BE2C (cell line): ENCODE measurements around the gene LIMS4. TPM values are rescaled to one million over a fixed set of nuclear protein-coding genes. Genes with fewer than 3 reads are reported as not detected.
"Not testable (repeated sequence)": the region's sequence is repeated elsewhere in the genome, so short reads cannot be mapped to it uniquely, and the experiment has no call there.

Source experiments
- DNase-seq: peaks from one replicate; pipeline ENCODE4 v3.0.0-alpha.2; 2020
- H3K27me3 ChIP-seq: fragments of 250-450 bp; sonication (Bioruptor Pico); 2 replicates; pipeline ENCODE4 v1.5.1; 2020; ENCODE audit warnings: mild to moderate bottlenecking
- H3K36me3 ChIP-seq: fragments of 250-450 bp; sonication (Bioruptor Pico); 2 replicates; pipeline ENCODE4 v1.5.1; 2020; ENCODE audit warnings: mild to moderate bottlenecking
- H3K4me1 ChIP-seq: fragments of 250-450 bp; sonication (Bioruptor Pico); 2 replicates; pipeline ENCODE4 v1.5.1; 2020
- H3K4me3 ChIP-seq: 2 replicates; pipeline ENCODE4 v1.5.1; 2011; ENCODE audit warnings: low read depth, low read length
- H3K9me3 ChIP-seq: fragments of 250-450 bp; sonication (Bioruptor Pico); 2 replicates; pipeline ENCODE4 v1.5.1; 2020
- polyA plus RNA-seq: library from polyadenylated mRNA; unstranded; fragments of >200 nt; gene quantifications from one replicate; pipeline ENCODE4 v1.2.1, GENCODE V29; 2012; ENCODE audit warnings: low read depth, missing spikeins; ENCODE audit not compliant: insufficient read length, insufficient read depth

Gene LIMS4, protein sequence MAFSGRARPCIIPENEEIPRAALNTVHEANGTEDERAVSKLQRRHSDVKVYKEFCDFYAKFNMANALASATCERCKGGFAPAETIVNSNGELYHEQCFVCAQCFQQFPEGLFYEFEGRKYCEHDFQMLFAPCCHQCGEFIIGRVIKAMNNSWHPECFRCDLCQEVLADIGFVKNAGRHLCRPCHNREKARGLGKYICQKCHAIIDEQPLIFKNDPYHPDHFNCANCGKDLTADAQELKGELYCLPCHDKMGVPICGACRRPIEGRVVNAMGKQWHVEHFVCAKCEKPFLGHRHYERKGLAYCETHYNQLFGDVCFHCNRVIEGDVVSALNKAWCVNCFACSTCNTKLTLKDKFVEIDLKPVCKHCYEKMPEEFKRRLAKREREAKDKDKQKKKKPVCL
- not detected for polyA plus RNA-seq

DNA sequence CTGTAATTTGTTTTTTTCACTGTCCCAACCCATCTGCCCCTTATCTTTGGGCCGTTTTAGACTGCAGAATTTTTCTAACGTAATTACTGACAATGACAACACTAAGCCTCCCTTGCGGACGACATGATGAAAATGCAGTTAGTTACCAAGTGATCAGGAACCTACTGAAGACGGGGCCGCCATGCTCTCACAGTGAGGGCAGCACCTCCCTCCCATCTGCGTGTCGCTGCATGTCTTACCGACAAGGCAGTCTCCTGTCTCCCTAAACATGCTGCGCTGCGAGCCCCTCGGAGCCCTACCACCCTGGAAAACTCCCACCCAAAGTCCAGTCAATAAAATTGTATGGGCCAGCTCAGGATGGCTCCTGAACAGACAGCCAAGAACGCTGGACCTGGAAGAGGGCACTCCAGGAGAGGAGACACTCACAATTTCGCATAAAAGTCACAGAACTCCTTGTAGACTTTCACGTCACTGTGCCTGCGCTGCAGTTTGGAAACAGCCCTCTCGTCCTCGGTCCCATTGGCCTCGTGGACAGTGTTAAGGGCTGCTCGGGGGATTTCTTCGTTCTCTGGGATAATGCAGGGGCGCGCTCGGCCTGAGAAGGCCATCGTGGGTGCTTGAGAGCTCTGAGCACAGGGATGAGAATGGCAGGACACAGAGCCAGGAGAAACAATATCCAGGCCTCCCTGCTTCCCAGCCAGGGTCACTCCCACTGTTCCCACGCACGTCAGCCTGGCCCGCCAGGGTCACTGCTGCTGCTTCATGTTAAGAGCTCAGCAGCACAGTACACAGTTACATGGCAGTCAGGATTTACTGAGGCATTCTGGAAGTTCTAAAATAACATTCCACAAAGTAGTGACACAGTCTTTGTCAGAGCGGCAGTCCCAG lies at the start of gene LIMS4:
Gene LIMS4 (minus strand): TSS at position 646 of the 888 bp plus-strand sequence. CDS start 38 bp downstream, at position 608.
- not testable (repeated sequence) for H3K4me3 ChIP-seq, H3K9me3 ChIP-seq, H3K27me3 ChIP-seq, DNase-seq, H3K4me1 ChIP-seq, H3K36me3 ChIP-seq

DNA sequence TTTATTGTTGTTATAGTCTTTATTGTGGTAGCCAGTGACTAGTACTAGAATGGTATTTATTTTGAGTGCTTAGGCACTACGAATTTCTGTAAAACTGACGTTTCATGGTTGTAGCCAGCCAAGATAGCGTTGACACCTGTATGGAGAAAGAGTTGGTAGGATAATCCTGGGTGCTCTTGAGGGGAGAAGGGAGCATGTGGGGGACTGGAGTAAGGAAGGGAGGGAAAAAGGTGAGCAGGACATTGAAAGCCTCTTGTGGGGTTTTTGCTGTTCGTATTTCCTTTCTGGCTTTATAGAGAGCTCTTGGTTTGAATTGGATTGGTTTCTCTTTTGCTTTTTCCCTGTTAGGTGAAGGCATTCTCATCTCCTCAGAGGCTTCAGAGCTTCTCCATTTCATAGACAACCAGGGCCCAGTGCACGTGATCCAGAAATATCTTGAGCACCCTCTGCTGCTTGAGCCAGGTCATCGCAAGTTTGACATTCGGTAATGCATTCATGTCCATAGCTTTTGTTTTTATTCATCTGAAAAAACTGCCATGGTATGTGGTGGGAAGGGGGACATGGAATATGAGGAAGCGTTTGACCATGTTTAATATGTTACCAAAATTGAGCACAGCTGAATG lies 27.2 kb upstream of the LIMS4 start:
- H3K4me1 ChIP-seq, H3K36me3 ChIP-seq, H3K9me3 ChIP-seq, DNase-seq, H3K27me3 ChIP-seq, H3K4me3 ChIP-seq: not testable (repeated sequence)

DNA sequence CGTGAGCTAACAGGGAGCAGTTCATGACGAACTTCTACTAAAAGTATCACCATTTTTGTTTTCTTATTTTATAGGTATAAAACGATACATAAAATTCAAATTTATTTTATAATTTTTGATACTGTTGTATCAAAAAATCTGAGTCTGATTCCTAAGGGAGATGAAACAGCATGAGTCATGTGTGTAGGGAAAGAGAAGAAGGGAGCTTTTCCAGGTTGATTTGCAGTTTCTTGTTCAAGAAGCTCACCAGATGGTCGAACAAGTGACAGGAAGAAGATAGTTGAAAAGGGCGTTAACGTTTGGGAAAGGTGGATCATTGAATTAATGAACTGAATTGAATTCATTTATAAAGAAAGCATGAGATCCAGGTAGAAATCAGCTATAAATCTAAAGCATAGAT lies 23.4 kb upstream of the LIMS4 start:
- not testable (repeated sequence) for H3K9me3 ChIP-seq, H3K27me3 ChIP-seq, DNase-seq, H3K36me3 ChIP-seq, H3K4me1 ChIP-seq, H3K4me3 ChIP-seq

DNA sequence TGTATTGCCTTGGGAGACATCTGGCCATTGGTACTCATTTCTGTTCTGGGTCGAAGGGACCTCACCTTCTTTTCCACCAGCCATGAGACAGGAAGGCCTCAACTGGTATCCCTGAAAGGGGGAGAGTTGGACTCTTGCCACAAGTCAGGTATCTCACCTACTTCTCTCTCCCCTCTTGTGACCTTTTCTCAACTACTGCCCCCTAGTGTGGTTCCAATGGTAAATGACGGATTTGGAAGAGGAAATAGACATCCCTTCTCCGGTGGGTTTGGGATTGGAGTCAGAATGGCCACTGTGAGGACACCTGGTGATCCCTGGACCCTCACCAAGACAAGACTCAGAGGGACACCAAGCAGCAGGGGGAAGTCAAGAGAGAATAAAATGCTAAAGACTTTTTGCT lies 21.9 kb upstream of the LIMS4 start:
- DNase-seq, H3K36me3 ChIP-seq, H3K4me1 ChIP-seq, H3K9me3 ChIP-seq, H3K27me3 ChIP-seq, H3K4me3 ChIP-seq: not testable (repeated sequence)

DNA sequence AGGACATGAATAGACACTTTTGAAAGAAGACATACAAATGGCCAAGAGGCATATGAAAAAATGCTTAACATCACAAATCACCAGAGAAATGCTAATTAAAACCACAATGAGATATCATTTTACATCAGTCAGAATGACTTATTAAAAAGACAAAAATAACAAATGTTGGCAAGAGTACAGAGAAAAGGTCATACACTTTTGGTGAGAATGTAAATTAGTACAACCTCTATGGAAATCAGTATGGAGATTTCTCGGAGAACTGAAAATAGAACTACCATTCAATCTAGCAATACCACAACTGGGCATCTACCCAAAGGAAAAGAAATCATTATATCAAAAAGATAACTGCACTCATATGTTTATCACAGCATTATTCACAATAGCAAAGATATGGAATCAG lies 16.4 kb upstream of the LIMS4 start:
- not testable (repeated sequence) for H3K4me3 ChIP-seq, H3K9me3 ChIP-seq, H3K27me3 ChIP-seq, H3K4me1 ChIP-seq, H3K36me3 ChIP-seq, DNase-seq

DNA sequence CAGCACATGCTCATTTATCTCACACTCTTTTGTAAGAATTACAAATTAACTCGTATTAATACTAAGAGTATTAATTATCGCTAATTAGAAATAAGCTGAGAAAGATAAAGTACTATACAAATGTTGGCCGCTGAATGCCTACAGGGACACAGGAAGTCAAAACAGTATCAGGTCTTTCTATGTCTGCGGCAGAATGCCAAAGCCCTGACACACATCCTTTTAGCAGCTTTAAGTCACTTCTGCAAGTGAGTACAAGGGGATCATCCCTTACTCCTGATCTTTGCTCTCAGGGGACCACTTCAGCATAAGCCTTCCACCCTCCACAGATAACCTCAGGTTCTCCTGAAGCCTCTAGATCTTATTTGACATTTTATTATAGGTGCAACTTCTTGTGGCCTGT lies 10.1 kb upstream of the LIMS4 start:
- not testable (repeated sequence) for H3K36me3 ChIP-seq, H3K4me1 ChIP-seq, H3K9me3 ChIP-seq, H3K4me3 ChIP-seq, DNase-seq, H3K27me3 ChIP-seq

DNA sequence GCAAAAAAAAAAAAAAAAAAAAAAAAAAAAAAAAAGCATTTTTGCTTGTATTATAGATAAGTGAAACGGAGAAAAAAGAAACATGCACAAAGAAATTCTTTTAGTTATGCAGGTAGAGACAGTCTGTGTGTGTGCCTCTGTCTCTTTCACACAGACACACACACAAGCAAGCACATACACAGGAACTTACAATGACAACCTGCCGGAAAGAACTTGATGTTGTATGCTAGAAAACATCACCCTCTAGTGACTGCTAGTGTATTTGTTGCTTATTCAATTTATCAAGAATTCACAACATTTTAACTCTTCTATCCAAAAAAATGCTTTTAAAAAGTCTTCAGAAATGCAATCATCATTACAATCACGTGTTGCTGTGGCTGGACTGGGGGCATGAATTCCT lies 8.6 kb upstream of the LIMS4 start:
- not testable (repeated sequence) for DNase-seq, H3K4me3 ChIP-seq, H3K9me3 ChIP-seq, H3K36me3 ChIP-seq, H3K27me3 ChIP-seq, H3K4me1 ChIP-seq

DNA sequence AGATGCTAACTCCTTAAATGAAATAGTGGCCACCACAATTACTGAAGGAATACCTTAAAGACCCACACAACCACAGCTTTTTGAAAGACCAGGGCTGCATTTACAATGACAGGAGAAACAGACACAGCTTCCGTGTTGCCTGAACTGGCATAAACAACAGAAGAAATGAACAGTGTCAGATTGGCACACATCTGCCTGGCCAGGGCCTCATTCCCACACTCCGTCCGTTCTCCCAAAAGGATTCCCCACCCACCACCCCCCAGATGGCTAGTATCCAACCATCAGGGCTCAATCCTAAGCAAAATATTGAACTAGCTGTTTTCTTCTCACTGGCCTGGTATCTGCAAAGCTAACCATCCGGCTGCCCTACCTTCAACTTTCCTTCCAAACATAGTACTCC lies 7.5 kb upstream of the LIMS4 start:
- H3K36me3 ChIP-seq, H3K9me3 ChIP-seq, H3K4me3 ChIP-seq, H3K27me3 ChIP-seq, DNase-seq, H3K4me1 ChIP-seq: not testable (repeated sequence)

DNA sequence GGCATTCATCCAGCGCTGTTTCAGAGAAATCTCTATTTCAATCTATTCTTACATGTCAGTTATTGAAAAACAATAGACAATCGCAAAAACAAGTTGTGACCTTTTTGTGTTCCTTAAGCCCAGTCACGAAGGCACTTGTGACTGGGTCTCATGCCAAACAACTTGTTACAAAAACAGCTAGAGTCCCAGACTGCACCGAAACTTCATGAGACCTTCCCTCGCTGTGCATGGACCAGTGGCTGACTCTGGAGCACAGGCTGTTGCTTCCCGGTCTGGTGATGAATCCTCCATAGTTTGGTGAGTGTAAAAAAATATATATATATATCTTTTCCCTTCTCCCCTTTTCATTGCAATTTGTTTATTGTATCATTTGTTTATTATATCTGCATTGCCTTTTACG lies 4.8 kb upstream of the LIMS4 start:
- DNase-seq, H3K4me1 ChIP-seq, H3K9me3 ChIP-seq, H3K27me3 ChIP-seq, H3K4me3 ChIP-seq, H3K36me3 ChIP-seq: not testable (repeated sequence)

DNA sequence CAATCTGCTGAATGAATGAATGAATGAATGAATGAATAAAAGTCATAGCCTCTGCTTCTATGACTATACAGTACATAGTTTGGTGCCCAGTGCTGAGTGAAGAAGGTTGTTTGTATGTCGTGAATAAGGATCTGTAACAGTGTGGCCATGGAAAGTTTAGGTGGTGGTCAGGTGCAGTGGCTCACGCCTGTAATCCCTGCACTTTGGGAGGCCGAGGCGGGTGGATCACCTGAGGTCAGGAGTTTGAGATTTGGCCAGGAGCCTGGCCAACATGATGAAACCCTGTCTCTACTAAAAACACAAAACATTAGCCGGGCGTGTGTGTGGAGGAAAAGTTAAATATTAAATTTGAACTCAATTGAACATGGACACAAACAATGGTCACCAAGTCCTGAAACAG lies 4.3 kb upstream of the LIMS4 start:
- H3K9me3 ChIP-seq, H3K4me3 ChIP-seq, H3K4me1 ChIP-seq, H3K36me3 ChIP-seq, H3K27me3 ChIP-seq, DNase-seq: not testable (repeated sequence)

DNA sequence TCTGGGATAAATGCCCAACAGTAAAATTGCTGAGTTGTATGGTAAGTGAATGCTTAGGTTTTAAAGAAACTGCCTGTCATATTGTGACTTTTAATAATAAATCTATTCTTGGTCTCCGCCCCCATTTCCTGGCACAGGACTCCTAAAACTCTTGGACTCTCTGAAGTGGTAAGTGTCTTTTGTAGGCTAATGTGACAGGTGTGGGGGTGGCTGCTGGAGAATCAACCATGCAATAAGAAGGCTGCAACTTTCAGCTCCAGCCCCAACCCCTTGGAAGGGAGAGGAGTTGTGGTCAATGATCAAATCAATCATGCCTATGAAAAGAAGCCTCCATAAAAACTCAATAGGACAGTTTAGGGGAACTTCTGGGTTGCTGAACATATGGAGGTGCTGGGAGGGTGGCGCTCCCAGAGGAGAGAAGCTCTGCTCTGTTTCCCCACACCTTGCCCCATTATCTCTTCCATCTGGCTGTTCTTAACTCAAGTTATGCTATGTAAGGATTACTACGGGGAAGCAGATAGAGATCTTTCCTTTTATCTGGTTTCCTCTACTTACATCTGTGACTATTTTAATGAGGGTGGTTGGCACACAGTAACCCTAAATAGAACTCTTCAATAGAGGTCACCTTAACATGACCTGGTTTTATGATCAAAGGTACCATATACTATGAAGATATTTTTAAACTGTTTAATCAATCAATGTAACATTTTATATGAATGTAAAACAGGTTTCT lies 3.2 kb upstream of the LIMS4 start:
- H3K27me3 ChIP-seq, H3K4me3 ChIP-seq, DNase-seq, H3K9me3 ChIP-seq, H3K36me3 ChIP-seq, H3K4me1 ChIP-seq: not testable (repeated sequence)

DNA sequence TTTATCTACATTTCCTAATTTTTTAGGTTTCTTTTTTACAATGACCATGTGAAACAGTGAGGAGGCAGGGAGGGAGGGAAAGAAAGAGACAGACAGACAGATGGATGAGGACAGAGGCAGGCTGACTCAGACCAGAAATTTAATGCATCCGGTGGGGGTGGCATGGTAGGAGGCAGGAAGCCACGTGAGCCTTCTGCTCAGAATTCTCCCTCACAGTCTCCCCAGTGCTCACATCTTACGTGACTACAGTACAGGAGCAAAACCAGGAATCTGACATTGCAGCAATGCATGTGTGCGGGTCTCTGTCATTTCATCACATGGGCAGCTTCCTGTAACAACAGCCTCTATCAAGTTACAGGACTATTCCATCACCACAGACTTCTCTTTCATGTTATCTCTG lies 2.3 kb upstream of the LIMS4 start:
- not testable (repeated sequence) for H3K4me3 ChIP-seq, DNase-seq, H3K27me3 ChIP-seq, H3K36me3 ChIP-seq, H3K4me1 ChIP-seq, H3K9me3 ChIP-seq

DNA sequence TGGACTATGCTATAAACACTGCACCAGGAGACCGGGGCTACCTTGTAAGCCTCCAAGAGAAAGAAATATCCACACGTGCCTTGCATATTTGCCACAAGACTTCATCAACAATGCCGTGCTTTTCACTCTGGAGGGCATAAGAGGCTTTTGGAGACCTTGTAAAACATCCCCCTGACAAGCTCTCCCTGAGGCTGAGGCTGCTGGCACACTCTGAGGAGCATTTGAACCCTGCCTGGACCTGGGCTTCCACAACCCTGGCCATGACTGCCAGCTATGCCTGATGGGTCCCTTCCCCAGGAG lies 393 bp upstream of the LIMS4 start:
- not testable (repeated sequence) for H3K4me3 ChIP-seq, H3K9me3 ChIP-seq, DNase-seq, H3K4me1 ChIP-seq, H3K27me3 ChIP-seq, H3K36me3 ChIP-seq

DNA sequence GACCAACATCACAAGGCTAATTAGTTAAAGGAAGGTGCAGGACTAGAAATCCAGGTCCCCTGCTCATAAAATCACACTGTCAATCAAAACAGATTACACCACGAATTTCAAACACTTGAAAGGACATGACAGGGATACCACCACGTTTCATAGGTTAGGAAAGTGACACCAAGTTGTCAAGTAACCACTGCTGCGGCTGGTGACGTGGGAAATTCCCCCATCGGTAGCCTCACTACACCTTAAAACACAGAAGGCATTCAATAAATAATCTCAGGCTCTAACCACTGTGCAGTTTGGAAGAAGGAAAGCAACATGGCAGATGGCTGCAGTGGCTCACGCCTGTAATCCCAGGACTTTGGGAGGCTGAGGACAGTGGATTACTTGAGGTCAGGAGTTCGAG lies 3.7 kb downstream of the LIMS4 start:
- not testable (repeated sequence) for H3K9me3 ChIP-seq, DNase-seq, H3K27me3 ChIP-seq, H3K4me3 ChIP-seq, H3K4me1 ChIP-seq, H3K36me3 ChIP-seq

DNA sequence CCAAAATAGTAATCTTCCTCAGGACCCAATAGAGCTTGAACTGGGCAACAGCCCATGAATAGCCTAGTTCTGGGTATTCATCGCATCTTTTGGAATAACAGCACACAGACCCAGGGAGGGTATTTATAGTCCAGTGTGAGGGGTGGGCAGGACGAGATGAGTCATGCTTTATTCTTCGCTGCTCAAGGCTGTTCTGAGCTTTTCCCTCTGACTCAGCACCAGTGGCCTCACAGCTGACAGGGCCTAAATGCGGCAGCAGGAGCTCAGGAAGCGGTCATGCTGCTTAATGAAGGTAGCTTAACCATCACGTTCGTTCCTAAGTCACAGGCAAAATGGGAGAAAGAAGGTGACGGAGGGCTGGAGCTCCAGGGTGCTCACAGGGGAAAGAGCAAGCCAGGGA lies 7.3 kb downstream of the LIMS4 start:
- H3K36me3 ChIP-seq, DNase-seq, H3K4me1 ChIP-seq, H3K9me3 ChIP-seq, H3K4me3 ChIP-seq, H3K27me3 ChIP-seq: not testable (repeated sequence)
